GM23248 (cell line): ENCODE data around the gene VSX1.

ENCODE experiments used
- EZH2 ChIP-seq: fragments of 200-600 bp; sonication (generic); IDR thresholded peaks from 2 replicates; pipeline ENCODE4 v1.6.1; 2018; ENCODE audit warnings: antibody characterized with exemption, mild to moderate bottlenecking; ENCODE audit not compliant: insufficient read depth, poor library complexity, severe bottlenecking
- EZH2phosphoT487 ChIP-seq: fragments of 200-600 bp; sonication (generic); IDR thresholded peaks from 2 replicates; pipeline ENCODE4 v1.6.1; 2018; ENCODE audit warnings: antibody characterized with exemption, moderate library complexity, mild to moderate bottlenecking, low read depth; ENCODE audit not compliant: insufficient read depth

DNA sequence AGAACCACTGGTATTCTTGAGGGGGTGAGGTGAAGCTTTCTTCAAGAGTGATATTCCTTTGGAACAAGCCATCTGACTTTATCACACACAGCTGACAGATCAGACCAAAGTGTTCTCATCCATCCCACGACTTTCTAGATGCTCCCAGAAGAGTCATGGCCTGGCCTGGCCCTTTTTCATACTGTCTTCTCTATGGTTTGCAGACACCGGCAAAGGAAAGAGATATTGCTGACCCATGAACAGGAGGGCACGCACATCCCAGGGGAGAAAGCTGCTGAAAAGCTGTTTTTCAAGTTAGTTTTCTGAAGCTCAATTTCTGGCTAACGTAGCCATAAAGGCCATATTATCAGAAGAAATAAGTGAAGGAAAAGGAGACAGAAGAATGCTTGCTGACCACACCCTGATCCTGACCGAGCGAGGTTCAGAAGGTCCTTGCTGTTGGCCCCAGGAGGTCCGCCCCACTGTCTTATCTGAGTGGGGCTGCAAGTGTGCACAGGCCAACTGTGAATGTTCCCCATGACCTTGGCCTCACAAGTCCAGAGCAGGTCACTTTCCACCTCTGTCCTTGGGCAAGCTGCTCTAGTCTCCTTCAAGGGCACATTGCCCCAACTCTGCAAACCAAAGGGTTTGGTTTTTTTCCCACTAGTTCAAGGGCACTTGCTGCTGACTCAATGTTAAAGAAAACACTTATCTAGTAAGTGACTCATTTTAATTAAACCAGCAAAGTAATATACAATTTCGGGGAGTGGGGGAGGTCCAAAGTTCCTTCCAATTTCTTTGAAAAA, 26.0 kb downstream of the VSX1 start:
- no peak for TF ChIP-seq EZH2phosphoT487
- TF ChIP-seq EZH2: no peak
